HepG2 (cell line): Measurements from ENCODE around the gene KDM4B. TPM values are rescaled to one million over a fixed set of nuclear protein-coding genes. Genes with fewer than 3 reads are reported as not detected.

Experiments
- ATAC-seq: fragments of 200-7000 bp; cut with Tn5 transposase; 3 replicates; pipeline ENCODE4 v1.9.1; 2020; ENCODE audit warnings: mild to moderate bottlenecking, moderate library complexity
- BruUV-seq: library from RNA; stranded (reverse); fragments of 400-500 nt; replicated peaks from 2 replicates; lab custom pipeline; 2021; lab: Mats Ljungman, UMichigan
- CTCF ChIA-PET: fragments of 300-600 bp; formaldehyde crosslinking; extraction: SDS; loops from one replicate; lab custom pipeline; 2021; ENCODE audit warnings: low total read pairs, inconsistent platforms, low intra/inter-chr PET ratio; lab: Yijun Ruan, JAX
- POLR2A ChIA-PET: fragments of 350-600 bp; sonication (Branson Sonifier 250); formaldehyde crosslinking; loops from one replicate; lab custom pipeline; 2020; ENCODE audit warnings: antibody characterized with exemption, inconsistent platforms; lab: Yijun Ruan, JAX
- DNase-seq: peaks from one replicate; pipeline ENCODE4 v3.0.0-alpha.2; 2015; ENCODE audit warnings: low spot score
- FAIRE-seq: peaks from 3 replicates; lab custom pipeline; 2011; peaks lifted over from hg19 to GRCh38; lab: Jason Lieb, UNC
- H2AFZ ChIP-seq: one replicate; pipeline ENCODE4 v1.6.1; 2011; ENCODE audit warnings: low read length, inconsistent platforms
- H3K27ac ChIP-seq: fragments of 300-600 bp; 3 replicates; pipeline ENCODE4 v1.8.0; 2011; ENCODE audit warnings: mixed run types, mild to moderate bottlenecking, mixed read lengths, low read length, inconsistent platforms; ENCODE audit not compliant: insufficient read depth; ENCODE audit errors: extremely low read length
- H3K27me3 ChIP-seq, 2 experiments: fragments of 200-600 bp in 1 of 2; 2 replicates in 1 of 2; 3 replicates in 1 of 2; pipeline versions ENCODE4 v1.6.0 to v1.8.0; 2011; ENCODE audit warnings: low read length in 2 of 2, mild to moderate bottlenecking in 2 of 2, moderate library complexity in 2 of 2, inconsistent platforms in 1 of 2; ENCODE audit not compliant: insufficient read depth in 2 of 2, control insufficient read depth in 1 of 2
- H3K36me3 ChIP-seq, 2 experiments: fragments of 200-600 bp in 1 of 2; replicated peaks in 1 of 2; 2 replicates in 1 of 2; 3 replicates in 1 of 2; pipeline versions ENCODE4 v1.5.1 to v1.8.0; 2011; ENCODE audit warnings: low read length in 2 of 2, inconsistent platforms in 1 of 2; ENCODE audit not compliant: insufficient read depth in 2 of 2, control insufficient read depth in 1 of 2
- H3K4me1 ChIP-seq: 2 replicates; pipeline ENCODE4 v1.5.1; 2012; ENCODE audit warnings: low read length, inconsistent platforms; ENCODE audit not compliant: insufficient read depth
- H3K4me2 ChIP-seq: 2 replicates; pipeline ENCODE4 v1.6.0; 2011; ENCODE audit warnings: low read depth, low read length, inconsistent platforms
- H3K4me3 ChIP-seq, 3 experiments: fragments of 200-600 bp in 1 of 3; sonication (generic), shearing (Covaris generic) in 1 of 3; replicated peaks in 1 of 3; 2 replicates each; pipeline ENCODE4 v1.5.1; 2011 to 2016; ENCODE audit warnings: low read length in 3 of 3, inconsistent platforms in 2 of 3, low read depth in 2 of 3, mild to moderate bottlenecking in 2 of 3, control low read depth in 1 of 3, mixed read lengths in 1 of 3; ENCODE audit not compliant: insufficient read depth in 1 of 3
- H3K79me2 ChIP-seq: one replicate; pipeline ENCODE4 v1.6.1; 2011; ENCODE audit warnings: low read length, inconsistent platforms; ENCODE audit not compliant: insufficient read depth
- H3K9ac ChIP-seq: 2 replicates; pipeline ENCODE4 v1.6.0; 2011; ENCODE audit warnings: mild to moderate bottlenecking, low read depth, low read length, inconsistent platforms; ENCODE audit not compliant: insufficient read depth
- H3K9me3 ChIP-seq: 2 replicates; pipeline ENCODE4 v1.5.1; 2012; ENCODE audit warnings: mild to moderate bottlenecking, low read length
- H4K20me1 ChIP-seq: 2 replicates; pipeline ENCODE4 v1.6.0; 2011; ENCODE audit warnings: inconsistent platforms, mild to moderate bottlenecking, low read length, moderate library complexity; ENCODE audit not compliant: insufficient read depth
- CEBPB ChIP-seq: IDR thresholded peaks from 2 replicates; pipeline ENCODE4 v1.6.1; 2011; ENCODE audit warnings: low read depth, low read length, improper control_type of control experiment, borderline replicate concordance
- CSRNP1 ChIP-seq: sonication (generic); formaldehyde crosslinking; IDR thresholded peaks from 2 replicates; pipeline ENCODE4 v1.8.1; 2023; ENCODE audit warnings: mild to moderate bottlenecking, missing genetic modification reagents
- FOXA3 ChIP-seq: IDR thresholded peaks from 2 replicates; pipeline ENCODE4 v1.6.1; 2016; ENCODE audit warnings: missing genetic modification reagents, missing compliant biosample characterization
- FOXO4 ChIP-seq: sonication (generic); formaldehyde crosslinking; conservative IDR thresholded peaks from 2 replicates; pipeline ENCODE4 v1.8.1; 2023; ENCODE audit warnings: missing genetic modification reagents
- MAZ ChIP-seq, 2 experiments: sonication (generic) in 1 of 2; formaldehyde crosslinking in 1 of 2; IDR thresholded peaks; 2 replicates each; pipeline versions ENCODE4 v1.5.0 to v1.6.1; 2012 to 2020; ENCODE audit warnings: low read depth in 2 of 2, mild to moderate bottlenecking in 2 of 2, borderline replicate concordance in 1 of 2, improper control_type of control experiment in 1 of 2, low read length in 1 of 2, missing genetic modification reagents in 1 of 2, moderate library complexity in 1 of 2
- SALL1 ChIP-seq: sonication (generic); formaldehyde crosslinking; IDR thresholded peaks from 2 replicates; pipeline ENCODE4 v1.8.0; 2022; ENCODE audit warnings: mild to moderate bottlenecking, missing genetic modification reagents
- SKIL ChIP-seq: sonication (generic); formaldehyde crosslinking; IDR thresholded peaks from 2 replicates; pipeline ENCODE4 v1.8.0; 2022; ENCODE audit warnings: missing genetic modification reagents, mild to moderate bottlenecking, moderate library complexity, borderline replicate concordance
- SRSF4 ChIP-seq: fragments of 200-400 bp; formaldehyde crosslinking; IDR thresholded peaks from one replicate; pipeline ENCODE4 v1.6.1; 2018; ENCODE audit warnings: mild to moderate bottlenecking, low read depth, low read length, moderate library complexity; ENCODE audit not compliant: poor library complexity, severe bottlenecking
- ZNF547 ChIP-seq: sonication (generic); formaldehyde crosslinking; IDR thresholded peaks from 2 replicates; pipeline ENCODE4 v1.5.1; 2020; ENCODE audit warnings: mild to moderate bottlenecking, missing genetic modification reagents
- ZNF770 ChIP-seq: sonication (generic); formaldehyde crosslinking; IDR thresholded peaks from 2 replicates; pipeline ENCODE4 v1.5.0; 2020; ENCODE audit warnings: mild to moderate bottlenecking, missing genetic modification reagents
- WGBS: methylation state at CpG from one replicate; pipeline ENCODE4 v1.1.6; 2017; ENCODE audit warnings: low lambda C conversion rate; 5-methylcytosine and 5-hydroxymethylcytosine counted together
- in situ Hi-C: cut with HindIII; loops from 2 replicates; pipeline ENCODE4 v1.10.0; 2017; ENCODE audit warnings: low pct_unique_long_range_greater_than_20kb; ENCODE audit not compliant: extremely low pct_ligation_motif_present
- intact Hi-C: fragments of 100-400 bp; cut with micrococcal nuclease; formaldehyde crosslinking; loops from one replicate; pipeline ENCODE4 v1.10.0; 2022; ENCODE audit not compliant: unreplicated experiment
- polyA plus RNA-seq, 8 experiments: library from polyadenylated mRNA; depleted of rRNA in 3 of 8; stranded (reverse) in 7 of 8; unstranded in 1 of 8; fragments of >200 nt; fragmentation: Illumina TruSeq in 4 of 8; extraction: Trizol in 4 of 8; gene quantifications; 2 replicates each; pipeline versions ENCODE4 v1.2.1 to v1.2.3, GENCODE V29; 2011 to 2016; ENCODE audit warnings: low read depth in 4 of 8, missing spikeins in 1 of 8, mixed read lengths in 1 of 8; ENCODE audit not compliant: insufficient read depth in 1 of 8
- total RNA-seq, 5 experiments: library from RNA; depleted of rRNA; stranded (reverse); fragments of >200 nt; fragmentation: Illumina TruSeq; extraction: Trizol; gene quantifications; 2 replicates each; pipeline ENCODE4 v1.2.3, GENCODE V29; 2016; ENCODE audit warnings: low read depth in 1 of 5

Gene KDM4B
- total and polyA plus RNA-seq, 2 of the 13 experiments (the other 11 are each of a cell fraction or from before 2014, with no cell fraction given): 4.9 to 14.6 TPM

- Histone ChIP-seq H3K9ac (no peak overlapping the region), H3K4me2 (no peak overlapping the region), H3K9me3 (no peaks in the 10 kb centered on the region), H4K20me1 (no peaks in the 10 kb centered on the region), H3K27ac (no peak overlapping the region), H3K36me3 (no peaks in the 10 kb centered on the region), H3K79me2 (no peaks in the 10 kb centered on the region), H3K4me1 (no peaks in the 10 kb centered on the region), H3K27me3 (peaks cover 1 to 10% of the 10 kb centered on the region in 2 experiments; a peak in 3 of 5 replicates), H3K4me3 (no peak overlapping the region), H2AFZ (no peak overlapping the region)
- peak; percentile 75; the same call in 1 of the 2 replicates for TF ChIP-seq CEBPB
- TF ChIP-seq ZNF770: 0 out of 2 replicates have a peak, but pooled peaks have one; percentile 12
- TF ChIP-seq MAZ (IDR thresholded peaks at IDR 0.05; ENCODE audit: borderline replicate concordance, low read depth, low read length): no peak
- no peak for TF ChIP-seq MAZ (CRISPR knock-in tag; IDR thresholded peaks at IDR 0.05; ENCODE audit: low read depth)
- ATAC-seq (no peak), DNase-seq (no peak), FAIRE-seq (no peak)
- no TSS peak for BruUV-seq
- WGBS: 45% methylated on average over 2 of the region's 2 CpGs
- intact Hi-C loops: no loop called here
- ChIA-PET POLR2A (no interaction called here), CTCF (no interaction called here)
- in situ Hi-C loops: no loop called here
Observed at GRCh38 chr19:5181329-5181728, 212.4 kb downstream of the KDM4B start.

GRCh38 chr19:5182751-5183150, 213.8 kb downstream of the KDM4B start:
- H3K9ac ChIP-seq: no peak overlapping the region
- H3K36me3 ChIP-seq: no peaks in the 10 kb centered on the region
- no peak overlapping the region for H3K4me3 ChIP-seq
- intact Hi-C loops: no loop called here
- no peaks in the 10 kb centered on the region for H4K20me1 ChIP-seq
- no peak for FAIRE-seq
- 14% methylated on average over 10 of the region's 10 CpGs for WGBS
- no peak overlapping the region for H2AFZ ChIP-seq
- no peak overlapping the region for H3K4me2 ChIP-seq
- CTCF ChIA-PET: no interaction called here
- no peak for ATAC-seq
- H3K79me2 ChIP-seq: no peaks in the 10 kb centered on the region
- peaks cover 1 to 14% of the 10 kb centered on the region in 2 experiments; a peak in 3 of 5 replicates for H3K27me3 ChIP-seq
- no peak for DNase-seq
- no TSS peak for BruUV-seq
- no peak overlapping the region for H3K27ac ChIP-seq
- in situ Hi-C loops: no loop called here
- POLR2A ChIA-PET: no interaction called here
- H3K9me3 ChIP-seq: no peaks in the 10 kb centered on the region
- H3K4me1 ChIP-seq: no peaks in the 10 kb centered on the region
- no peak for TF ChIP-seq CSRNP1 (CRISPR knock-in tag)
- TF ChIP-seq FOXA3 (CRISPR knock-in tag): no peak
- no peak for TF ChIP-seq FOXO4
- no peak for TF ChIP-seq ZNF547
- TF ChIP-seq SKIL (CRISPR knock-in tag): no peak
- TF ChIP-seq SALL1 (CRISPR knock-in tag): no peak
- TF ChIP-seq SRSF4: no peak
